HG03159 (cell line): ENCODE results near the gene C2CD2.

Experiments used
- ATAC-seq: cut with Tn5 transposase; IDR thresholded peaks from one replicate; pipeline ENCODE4 v1.9.1; 2021; ENCODE audit warnings: mild to moderate bottlenecking, moderate library complexity; ENCODE audit not compliant: unreplicated experiment

Gene C2CD2

DNA sequence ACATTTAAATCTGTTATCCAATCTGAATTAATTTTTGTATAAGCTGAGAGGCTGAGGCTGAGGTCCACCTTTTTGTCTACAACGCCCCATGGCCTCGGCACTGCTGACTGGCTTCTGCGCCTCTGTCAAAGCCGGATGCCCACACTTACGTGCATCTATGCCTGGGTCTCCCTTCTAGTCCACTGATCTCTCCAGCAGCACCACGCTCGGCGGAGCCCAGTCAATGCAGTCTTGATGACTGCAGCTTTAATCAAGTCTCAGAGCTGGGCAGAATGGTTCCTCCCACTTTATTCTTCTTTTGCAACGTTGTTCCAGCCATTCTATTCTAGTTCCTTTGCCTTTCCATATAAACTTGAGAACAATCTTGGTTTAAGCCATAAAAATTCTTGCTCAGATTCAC, 84.0 kb downstream of the C2CD2 start:
- ATAC-seq = no peak

DNA sequence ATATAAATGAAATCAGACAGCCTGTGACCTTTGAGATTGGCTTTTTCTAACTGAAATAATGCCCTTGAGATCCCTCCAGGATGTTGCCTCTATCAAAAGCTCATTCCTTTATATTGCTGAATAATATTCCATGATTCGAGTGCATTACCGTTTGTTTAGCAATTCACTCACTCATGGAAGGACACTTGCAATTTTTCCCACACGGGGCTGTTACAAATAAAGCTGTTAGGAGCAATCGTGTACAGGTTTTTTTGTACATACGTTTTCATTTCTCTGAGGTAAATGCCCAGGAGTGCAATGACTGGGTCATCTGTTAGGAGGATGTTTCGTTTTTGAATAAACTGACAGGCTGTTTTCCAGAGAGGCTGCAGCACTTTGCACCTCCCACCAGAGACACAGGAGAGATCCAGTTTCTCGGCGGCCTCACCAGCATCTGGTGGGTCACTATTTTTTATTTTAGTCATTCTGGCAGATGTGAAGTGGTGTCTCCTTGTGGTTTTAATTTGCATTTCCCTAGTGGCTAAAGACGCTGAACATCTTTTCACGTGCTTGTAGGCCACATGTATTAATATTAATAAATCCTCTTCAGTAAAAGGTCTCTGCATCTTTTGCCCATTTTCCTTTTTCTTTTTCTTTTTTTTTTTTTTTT, 85.6 kb downstream of the C2CD2 start:
- peak; percentile 53 for ATAC-seq

DNA sequence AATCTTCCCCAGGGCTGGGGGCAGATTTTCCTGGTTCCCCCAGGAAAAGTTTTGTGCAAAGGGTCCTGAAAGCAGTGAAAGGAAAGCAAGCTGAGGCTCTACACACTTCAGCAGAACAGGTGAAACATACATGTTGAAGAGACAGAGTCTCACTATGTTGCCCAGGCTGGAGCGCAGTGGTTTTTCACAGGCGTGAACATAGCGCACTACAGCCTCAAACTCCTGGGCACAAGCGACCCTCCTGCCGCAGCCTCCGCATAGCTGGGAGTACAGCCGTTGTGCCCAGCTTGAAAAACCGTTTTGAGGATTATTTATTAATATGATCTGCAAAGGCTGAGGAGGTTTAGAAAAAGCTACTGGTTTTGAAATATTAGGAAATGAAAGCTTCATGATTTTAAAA, 86.5 kb downstream of the C2CD2 start:
- ATAC-seq = no peak

- no peak for ATAC-seq
These were observed 87.5 kb downstream of the C2CD2 start for GRCh38 chr21:41866274-41866809.

- ATAC-seq = peak; percentile 49
These were observed 88.6 kb downstream of the C2CD2 start for GRCh38 chr21:41865002-41865777.

- no peak for ATAC-seq
These were observed 89.4 kb downstream of the C2CD2 start for GRCh38 chr21:41864311-41865001.

DNA sequence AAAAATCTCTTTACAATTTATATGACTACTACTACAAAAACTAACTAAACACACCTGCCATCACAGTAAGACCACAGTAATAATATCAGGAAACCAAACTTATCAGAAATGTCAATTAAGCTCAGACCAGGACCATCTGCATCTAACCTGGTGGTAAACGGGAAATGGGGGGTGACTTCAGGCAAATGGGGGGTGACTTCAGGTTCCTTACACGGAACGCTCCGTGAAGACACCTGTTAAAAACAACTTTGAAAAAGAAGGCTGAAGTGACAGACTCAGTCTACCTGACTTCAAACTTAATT, 90.4 kb downstream of the C2CD2 start:
- ATAC-seq = no peak

- ATAC-seq = no peak
These were observed 91.8 kb downstream of the C2CD2 start for GRCh38 chr21:41861987-41862386.

DNA sequence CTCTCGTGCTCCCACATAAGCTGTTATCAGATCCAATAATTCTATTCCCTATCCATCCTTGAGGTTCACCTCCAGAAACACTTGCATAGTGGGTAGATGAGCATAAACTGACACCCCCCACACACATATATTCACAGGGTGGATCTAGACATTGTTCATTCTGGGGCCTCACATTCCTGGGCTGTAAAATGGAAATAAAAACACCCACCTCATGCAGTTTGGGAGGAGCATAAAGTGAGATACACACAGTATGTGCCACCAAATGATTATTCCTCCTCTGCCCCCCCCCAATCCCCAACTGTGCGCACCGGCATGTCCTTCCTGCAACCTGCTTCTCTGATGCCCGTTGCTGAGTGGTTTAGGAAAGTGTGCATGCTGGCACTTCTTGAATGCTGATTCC, 92.6 kb downstream of the C2CD2 start:
- no peak for ATAC-seq

DNA sequence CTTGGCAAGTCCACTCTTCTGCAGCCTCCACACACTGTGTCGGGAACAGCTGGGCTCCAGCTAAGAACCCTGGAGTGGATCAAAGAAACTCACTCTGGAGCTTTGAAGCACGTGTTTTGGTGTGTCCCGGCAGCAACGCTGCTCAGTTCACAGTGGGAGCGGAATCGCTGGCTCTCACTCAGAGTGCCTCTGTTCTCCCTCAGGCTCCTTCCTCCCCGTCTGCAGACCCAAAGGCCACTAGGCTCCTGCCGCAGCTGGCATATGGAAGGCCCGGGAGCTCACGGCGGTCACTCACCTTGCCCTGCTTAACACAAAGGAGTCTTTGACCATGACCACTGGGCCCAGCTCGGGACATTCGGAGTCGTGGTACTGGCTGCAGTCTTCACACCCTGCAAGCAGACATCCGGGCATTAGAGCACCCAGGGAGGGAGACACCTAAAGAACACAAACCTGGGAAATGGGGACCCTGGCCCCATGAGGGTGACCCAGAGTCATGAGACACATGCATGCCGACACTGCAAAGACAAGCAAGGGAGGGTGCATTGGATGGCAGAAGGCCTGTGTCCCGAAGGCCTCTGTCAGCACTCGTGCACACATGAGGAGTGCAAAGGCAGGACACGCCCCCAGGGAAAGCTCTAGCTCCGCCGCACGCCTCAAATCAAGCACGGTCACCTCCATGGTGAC, 94.4 kb downstream of the C2CD2 start:
- ATAC-seq = no peak

DNA sequence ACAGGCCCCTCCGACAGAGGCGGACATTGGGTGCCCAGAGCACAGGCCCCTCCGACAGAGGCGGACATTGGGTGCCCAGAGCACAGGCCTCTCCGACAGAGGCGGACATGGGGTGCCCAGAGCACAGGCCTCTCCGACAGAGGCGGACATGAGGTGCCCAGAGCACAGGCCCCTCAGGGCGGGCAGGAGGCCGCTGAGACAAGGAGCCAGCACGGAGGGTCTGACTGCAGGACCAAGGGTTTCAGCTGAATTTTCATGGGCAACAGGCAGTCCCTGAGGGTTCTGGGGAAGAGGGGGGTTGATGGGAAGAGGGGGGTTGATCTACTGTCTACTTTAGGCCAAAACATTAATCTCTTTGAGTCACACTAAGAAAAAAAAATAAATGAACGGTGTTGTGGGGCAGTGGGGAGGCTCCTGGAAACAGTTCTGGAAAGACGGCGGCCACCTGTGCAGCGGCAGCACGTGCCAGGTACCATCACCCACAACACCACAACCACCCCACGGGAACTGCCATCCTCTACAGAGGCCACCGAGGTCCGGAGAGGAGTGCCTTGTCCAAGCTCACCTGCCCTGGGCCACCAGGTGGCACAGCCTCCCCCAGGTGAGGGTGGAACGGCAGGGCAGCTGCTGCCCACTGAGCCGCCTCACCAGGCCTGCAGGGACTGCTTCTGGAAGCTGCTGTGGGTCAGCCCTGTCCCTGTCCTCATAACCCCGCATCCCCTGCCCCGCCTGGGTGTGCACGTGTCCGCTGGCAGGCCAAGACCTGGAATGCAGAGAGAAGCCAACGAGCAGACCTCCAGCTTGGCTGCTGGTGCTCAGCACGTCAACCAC, 95.1 kb downstream of the C2CD2 start:
- no peak for ATAC-seq

- ATAC-seq = no peak
These were observed 96.0 kb downstream of the C2CD2 start for GRCh38 chr21:41857771-41858300.

- ATAC-seq = no peak
These were observed 97.2 kb downstream of the C2CD2 start for GRCh38 chr21:41856572-41856971.

- ATAC-seq = no peak
These were observed 99.3 kb downstream of the C2CD2 start for GRCh38 chr21:41854426-41854995.

- ATAC-seq = no peak
These were observed 100.9 kb downstream of the C2CD2 start for GRCh38 chr21:41852929-41853320.

DNA sequence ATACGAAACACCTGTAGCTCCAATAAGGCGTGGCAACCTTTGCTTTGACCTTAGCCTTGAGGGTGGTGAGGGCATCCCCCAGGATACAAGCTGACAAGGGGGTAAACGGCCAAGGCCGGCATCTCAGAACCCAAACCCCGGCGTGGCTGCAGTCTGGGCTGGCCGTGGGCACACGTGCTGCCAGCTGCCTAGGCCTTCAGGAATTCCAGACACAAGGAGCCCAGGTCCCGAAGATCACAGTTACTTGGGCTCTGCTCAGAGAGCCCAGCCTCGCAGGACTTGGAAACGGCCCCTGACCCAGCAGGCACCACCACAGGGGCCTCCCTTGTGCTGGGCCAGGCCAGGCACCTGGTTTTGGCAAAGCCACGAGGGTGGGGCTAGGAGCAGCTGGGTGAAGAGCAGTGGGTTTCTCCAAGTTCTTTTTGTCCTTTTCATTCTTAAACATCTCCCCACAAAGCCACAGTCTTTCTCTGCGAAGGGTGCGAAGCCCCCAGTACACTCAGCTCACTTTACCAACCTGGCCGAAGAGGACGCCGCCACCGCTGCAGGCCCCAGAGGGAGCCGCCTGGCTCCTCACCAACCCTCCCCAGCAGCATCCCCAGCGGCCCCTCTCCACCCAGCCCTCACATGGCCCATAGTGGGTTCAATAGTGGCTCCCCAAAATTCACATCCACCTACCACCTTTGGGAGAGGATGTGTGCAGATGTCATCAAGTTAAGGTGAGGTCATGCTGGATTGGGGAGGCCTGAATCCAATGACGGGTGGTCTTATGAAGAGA, 101.5 kb downstream of the C2CD2 start:
- ATAC-seq = no peak

DNA sequence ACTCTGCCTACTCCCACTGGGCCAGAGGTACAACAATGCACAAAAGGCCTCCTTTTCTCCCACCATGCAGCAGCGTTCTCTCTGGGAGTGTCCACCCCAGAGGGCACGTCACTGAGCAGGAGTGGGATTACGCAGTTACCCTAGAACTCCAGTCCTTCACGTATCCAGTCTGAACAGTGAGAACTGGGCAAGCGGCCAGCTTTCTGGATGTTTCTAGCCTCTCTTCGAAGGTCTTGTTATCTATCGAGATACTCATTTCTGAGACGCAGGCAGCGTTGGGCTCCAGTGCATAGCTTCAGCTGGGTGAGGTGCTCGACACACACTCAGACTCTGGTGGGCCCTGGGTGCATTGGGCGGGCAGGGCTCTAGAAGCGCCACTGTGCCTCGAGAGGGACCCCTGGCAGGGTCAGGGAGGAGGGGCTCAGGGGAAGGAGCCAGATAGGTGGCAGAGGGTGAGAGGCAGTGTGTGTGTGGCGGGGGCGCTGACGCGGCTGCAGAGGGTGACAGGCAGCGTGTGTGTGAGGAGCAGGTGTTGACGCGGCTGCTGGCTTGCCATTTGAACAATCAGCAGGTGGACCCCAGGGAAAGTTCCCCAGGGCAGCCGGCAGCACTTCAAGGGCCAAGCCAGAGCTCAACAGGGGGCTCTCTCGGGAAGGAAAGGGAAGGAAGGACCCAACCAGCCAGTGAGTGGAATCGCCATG, 102.6 kb downstream of the C2CD2 start:
- ATAC-seq = no peak

- no peak for ATAC-seq
These were observed 103.7 kb downstream of the C2CD2 start for GRCh38 chr21:41850085-41850484.
